ENCODE data around the gene ZBTB49. TPM values are rescaled to one million over a fixed set of nuclear protein-coding genes. Genes with fewer than 3 reads are reported as not detected.

ZBTB49 gene
- total and polyA plus RNA-seq, 2 of the 13 experiments (the other 11 are each of a cell fraction or from before 2014, with no cell fraction given) = 3.3 to 4.3 TPM

GRCh38 chr4:4289941-4290850 lies at the start of gene ZBTB49, which contains the start of gene LYAR (continued):
- 0 out of 2 replicates have a peak, but pooled peaks have one; percentile 67 for TF ChIP-seq SMAD1 (CRISPR knock-in tag; IDR thresholded peaks at IDR 0.05; ENCODE audit: borderline replicate concordance, low read depth)
- TF ChIP-seq HNRNPK (IDR thresholded peaks at IDR 0.05; ENCODE audit: low read depth, low read length, poor library complexity, severe bottlenecking) = peak; percentile 67
- TF ChIP-seq MXD4 (CRISPR knock-in tag; IDR thresholded peaks at IDR 0.05) = peak; percentile 100
- TF ChIP-seq ZNF687 (CRISPR knock-in tag; IDR thresholded peaks at IDR 0.05) = peak; percentile 97
- no peak for TF ChIP-seq TEF (CRISPR knock-in tag; IDR thresholded peaks at IDR 0.05)
- TF ChIP-seq ZNF776 (CRISPR knock-in tag; IDR thresholded peaks at IDR 0.05) = peak; percentile 60; the same call in 1 of the 2 replicates
- TF ChIP-seq TRAFD1 (CRISPR knock-in tag; IDR thresholded peaks at IDR 0.05; ENCODE audit: borderline replicate concordance) = no peak
- peak; percentile 59 for TF ChIP-seq AGO1 (IDR thresholded peaks at IDR 0.05; ENCODE audit: low read depth, low read length, poor library complexity, severe bottlenecking)
- TF ChIP-seq XRCC5 (optimal IDR thresholded peaks at IDR 0.05; ENCODE audit: low read length) = peak; percentile 83
- no peak for TF ChIP-seq ZNF143 (CRISPR knock-in tag; IDR thresholded peaks at IDR 0.05)
- TF ChIP-seq ZNF350 (CRISPR knock-in tag; IDR thresholded peaks at IDR 0.05; ENCODE audit: borderline replicate concordance, low read depth) = peak; percentile 48; the same call in 1 of the 2 replicates
- TF ChIP-seq ETV5 (CRISPR knock-in tag; IDR thresholded peaks at IDR 0.05; ENCODE audit: borderline replicate concordance) = peak; percentile 59; the same call in 1 of the 2 replicates
- TF ChIP-seq ZNF678 (CRISPR knock-in tag; IDR thresholded peaks at IDR 0.05) = peak; percentile 41; the same call in 1 of the 2 replicates
- no peak for TF ChIP-seq RORA (CRISPR knock-in tag; IDR thresholded peaks at IDR 0.05)
- TF ChIP-seq PHF8 (CRISPR knock-in tag; IDR thresholded peaks at IDR 0.05) = peak; percentile 92
- peak; percentile 92 for TF ChIP-seq PHF20 (CRISPR knock-in tag; IDR thresholded peaks at IDR 0.05)
- TF ChIP-seq ZNF850 (CRISPR knock-in tag; conservative IDR thresholded peaks at IDR 0.05) = 0 out of 2 replicates have a peak, but pooled peaks have one; percentile 70
- TF ChIP-seq ZNF33B (CRISPR knock-in tag; IDR thresholded peaks at IDR 0.05) = peak; percentile 8; the same call in 1 of the 2 replicates
- peak; percentile 40; the same call in 1 of the 2 replicates for TF ChIP-seq ZNF768 (CRISPR knock-in tag; IDR thresholded peaks at IDR 0.05)
- no peak for TF ChIP-seq ZNF503 (CRISPR knock-in tag; IDR thresholded peaks at IDR 0.05)
